22Rv1 (cell line): ENCODE measurements around the gene FASTK.

Experiments used
- H3K27ac ChIP-seq: fragments of 450-650 bp; 2 replicates; pipeline ENCODE4 v1.5.1; 2017
- ZFX ChIP-seq: fragments of 450-650 bp; IDR thresholded peaks from 2 replicates; pipeline ENCODE4 v1.6.1; 2017; ENCODE audit warnings: antibody characterized with exemption, borderline replicate concordance
- TF ChIP-seq, protein P1 (sequence below): fragments of 450-650 bp; IDR thresholded peaks from 2 replicates; pipeline ENCODE4 v1.5.1; 2017; ENCODE audit warnings: mild to moderate bottlenecking

Gene FASTK

GRCh38 chr7:151116603-151117440 lies 36.2 kb upstream of the FASTK start:
- TF ChIP-seq ZFX = no peak
- TF ChIP-seq, protein P1, sequence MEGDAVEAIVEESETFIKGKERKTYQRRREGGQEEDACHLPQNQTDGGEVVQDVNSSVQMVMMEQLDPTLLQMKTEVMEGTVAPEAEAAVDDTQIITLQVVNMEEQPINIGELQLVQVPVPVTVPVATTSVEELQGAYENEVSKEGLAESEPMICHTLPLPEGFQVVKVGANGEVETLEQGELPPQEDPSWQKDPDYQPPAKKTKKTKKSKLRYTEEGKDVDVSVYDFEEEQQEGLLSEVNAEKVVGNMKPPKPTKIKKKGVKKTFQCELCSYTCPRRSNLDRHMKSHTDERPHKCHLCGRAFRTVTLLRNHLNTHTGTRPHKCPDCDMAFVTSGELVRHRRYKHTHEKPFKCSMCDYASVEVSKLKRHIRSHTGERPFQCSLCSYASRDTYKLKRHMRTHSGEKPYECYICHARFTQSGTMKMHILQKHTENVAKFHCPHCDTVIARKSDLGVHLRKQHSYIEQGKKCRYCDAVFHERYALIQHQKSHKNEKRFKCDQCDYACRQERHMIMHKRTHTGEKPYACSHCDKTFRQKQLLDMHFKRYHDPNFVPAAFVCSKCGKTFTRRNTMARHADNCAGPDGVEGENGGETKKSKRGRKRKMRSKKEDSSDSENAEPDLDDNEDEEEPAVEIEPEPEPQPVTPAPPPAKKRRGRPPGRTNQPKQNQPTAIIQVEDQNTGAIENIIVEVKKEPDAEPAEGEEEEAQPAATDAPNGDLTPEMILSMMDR = no peak
- no peak overlapping the region for H3K27ac ChIP-seq

DNA sequence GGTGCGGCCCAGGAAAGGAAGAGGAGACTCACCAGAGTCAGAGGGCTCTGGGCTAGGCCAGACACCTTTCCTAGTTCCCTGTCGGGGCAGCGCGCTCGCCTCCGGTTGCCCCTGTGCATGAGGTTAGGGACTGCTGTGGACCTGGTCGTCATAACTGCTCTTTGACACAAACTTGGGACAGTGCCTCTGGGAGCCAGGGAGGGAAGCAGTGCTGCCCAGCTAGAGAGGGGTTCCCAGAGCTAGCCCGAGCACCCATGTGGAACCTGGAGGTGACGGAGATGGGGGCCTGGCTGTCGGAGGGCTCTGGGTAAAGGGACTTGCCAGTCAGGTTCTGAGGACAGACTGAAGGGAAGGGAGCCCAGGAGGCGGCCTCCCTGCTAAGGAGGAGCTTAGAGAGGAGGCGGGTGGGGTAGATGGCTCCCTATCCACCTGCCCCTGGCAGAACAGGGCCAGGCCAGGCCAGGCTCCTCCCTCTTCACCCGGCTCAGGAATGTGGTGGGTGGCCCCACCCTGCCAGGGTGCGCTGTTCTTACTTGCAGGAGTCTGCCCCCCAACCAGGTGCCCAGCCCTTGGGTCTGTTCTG lies 35.3 kb upstream of the FASTK start:
- H3K27ac ChIP-seq = no peak overlapping the region
- TF ChIP-seq, protein P1 = no peak
- no peak for TF ChIP-seq ZFX

DNA sequence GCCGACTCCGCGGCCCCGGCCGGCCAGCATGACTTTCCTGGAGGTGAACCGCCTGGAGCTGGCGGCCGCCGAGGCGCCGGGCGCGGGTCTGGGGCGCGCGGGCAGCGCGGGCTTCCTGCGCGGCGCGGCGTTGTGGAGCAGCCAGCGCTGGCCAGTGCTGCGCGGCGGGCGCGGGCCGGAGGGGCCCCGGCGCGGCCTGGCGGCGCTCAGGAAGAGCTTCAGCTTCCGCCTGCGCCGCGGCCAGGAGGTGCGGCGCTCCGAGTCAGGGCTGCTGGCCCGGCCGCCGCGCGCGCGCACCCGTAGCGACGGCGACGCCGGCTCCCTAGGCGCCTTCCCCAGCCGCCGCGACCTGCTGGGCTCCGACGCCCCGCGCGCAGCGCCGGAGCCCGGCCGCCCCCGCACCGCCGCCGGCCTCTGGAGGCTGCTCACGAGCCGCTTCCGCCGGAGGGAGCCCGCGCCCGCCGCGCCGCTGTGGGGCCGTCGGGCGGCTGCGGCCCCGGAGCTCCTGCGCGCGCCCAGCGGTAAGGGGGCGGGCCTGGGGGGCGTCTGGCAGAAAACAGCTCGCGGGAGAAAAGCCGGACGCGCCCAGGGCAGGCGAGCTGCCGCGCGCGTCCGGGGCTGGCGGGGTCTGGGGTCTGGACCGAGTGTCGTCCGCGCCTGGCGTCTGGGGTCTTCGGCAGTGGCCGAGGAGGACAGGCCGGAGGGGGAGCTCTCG lies 34.7 kb upstream of the FASTK start:
- TF ChIP-seq ZFX = no peak
- TF ChIP-seq, protein P1 = no peak
- H3K27ac ChIP-seq = no peak overlapping the region

GRCh38 chr7:151114151-151115090 lies 33.8 kb upstream of the FASTK start:
- H3K27ac ChIP-seq = no peak overlapping the region
- TF ChIP-seq, protein P1 = no peak
- no peak for TF ChIP-seq ZFX

DNA sequence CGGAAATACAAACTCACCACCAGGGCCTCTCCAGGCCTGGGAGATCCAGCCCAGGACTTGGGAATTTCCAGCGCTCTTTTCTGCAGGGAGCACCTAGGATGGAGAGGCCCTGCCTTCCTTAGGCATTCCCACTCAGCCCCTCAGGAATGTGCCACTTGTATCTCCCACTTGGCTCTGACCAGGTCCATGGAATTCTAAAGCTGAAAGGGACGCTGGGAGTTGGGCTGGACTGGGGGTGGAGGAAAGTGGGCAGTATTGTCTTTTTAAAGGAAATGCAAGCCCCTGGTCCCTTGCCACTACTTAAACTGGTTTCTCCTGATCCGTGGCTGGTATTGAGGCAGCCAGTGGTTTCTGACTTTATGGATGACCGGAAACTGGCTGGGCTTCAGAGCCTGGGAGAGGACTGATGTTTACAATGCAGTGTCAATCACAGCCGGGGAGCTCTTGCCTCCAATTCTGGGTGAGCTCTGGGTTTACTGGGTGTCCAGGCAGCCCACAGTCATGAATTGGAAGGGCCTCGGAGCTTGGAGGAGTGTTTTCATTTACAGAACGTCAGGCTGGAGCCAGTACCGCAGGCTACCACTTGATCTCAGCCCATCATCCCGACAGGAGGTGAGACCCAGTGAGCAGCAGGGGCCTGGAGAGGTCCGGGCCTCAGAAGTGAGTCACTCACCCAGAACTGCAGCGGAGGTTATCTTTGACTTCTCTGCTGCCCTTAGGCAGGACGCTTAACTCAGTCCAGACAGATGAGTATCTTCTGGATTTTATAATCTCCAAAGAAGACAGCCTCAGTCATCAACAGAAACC lies 32.9 kb upstream of the FASTK start:
- no peak overlapping the region for H3K27ac ChIP-seq
- TF ChIP-seq, protein P1 = no peak
- no peak for TF ChIP-seq ZFX
